Stimulated activated CD4-positive, alpha-beta T cell treated with anti-CD3 and anti-CD28 coated beads, Interleukin-15, amount 100 ng/mL, for 1 hour (primary cell): ENCODE data around the gene TRIM47.
"Not testable (repeated sequence)": the region's sequence is repeated elsewhere in the genome, so short reads cannot be mapped to it uniquely, and the experiment has no call there.

Experiments used
- DNase-seq, 2 donors: peaks; one replicate each; pipeline ENCODE4 v3.0.0-alpha.2; 2020; ENCODE audit warnings: low read depth in 1 of 2, low spot score in 1 of 2

The TRIM47 gene

DNA sequence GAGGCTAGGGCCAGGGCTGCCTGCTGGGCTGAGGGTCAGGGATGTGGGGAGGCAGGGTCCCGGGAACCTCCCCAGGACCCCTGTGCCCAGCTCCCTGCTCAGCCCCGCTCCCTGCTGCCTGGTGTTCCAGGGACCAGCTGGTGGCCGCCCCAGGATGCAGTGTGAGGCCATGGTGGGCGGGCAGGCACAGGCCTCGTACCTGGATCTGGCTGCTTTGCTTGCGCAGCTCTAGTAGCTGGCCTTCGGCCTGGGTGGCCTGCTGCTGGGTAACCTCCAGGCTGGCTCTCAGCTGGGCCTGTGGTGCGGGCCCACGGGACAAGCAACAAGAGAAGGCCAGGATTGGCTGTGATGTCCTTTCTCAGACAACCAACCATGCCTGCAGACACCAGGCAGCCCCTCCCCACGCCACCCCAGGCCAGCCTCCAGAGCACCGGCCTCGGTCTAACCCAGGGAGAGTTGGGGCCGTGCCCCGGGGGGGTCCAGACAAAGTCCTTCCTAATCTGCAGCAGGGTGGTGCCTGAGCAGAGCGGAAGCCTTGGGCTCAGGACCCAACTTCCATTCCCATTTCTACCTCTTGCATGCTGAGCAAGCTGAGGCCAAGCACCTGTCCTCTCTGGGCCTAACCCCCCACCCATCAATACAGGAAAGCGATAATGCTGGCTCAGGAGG is 14.3 kb upstream of the TRIM47 start:
- DNase-seq = no peak

DNA sequence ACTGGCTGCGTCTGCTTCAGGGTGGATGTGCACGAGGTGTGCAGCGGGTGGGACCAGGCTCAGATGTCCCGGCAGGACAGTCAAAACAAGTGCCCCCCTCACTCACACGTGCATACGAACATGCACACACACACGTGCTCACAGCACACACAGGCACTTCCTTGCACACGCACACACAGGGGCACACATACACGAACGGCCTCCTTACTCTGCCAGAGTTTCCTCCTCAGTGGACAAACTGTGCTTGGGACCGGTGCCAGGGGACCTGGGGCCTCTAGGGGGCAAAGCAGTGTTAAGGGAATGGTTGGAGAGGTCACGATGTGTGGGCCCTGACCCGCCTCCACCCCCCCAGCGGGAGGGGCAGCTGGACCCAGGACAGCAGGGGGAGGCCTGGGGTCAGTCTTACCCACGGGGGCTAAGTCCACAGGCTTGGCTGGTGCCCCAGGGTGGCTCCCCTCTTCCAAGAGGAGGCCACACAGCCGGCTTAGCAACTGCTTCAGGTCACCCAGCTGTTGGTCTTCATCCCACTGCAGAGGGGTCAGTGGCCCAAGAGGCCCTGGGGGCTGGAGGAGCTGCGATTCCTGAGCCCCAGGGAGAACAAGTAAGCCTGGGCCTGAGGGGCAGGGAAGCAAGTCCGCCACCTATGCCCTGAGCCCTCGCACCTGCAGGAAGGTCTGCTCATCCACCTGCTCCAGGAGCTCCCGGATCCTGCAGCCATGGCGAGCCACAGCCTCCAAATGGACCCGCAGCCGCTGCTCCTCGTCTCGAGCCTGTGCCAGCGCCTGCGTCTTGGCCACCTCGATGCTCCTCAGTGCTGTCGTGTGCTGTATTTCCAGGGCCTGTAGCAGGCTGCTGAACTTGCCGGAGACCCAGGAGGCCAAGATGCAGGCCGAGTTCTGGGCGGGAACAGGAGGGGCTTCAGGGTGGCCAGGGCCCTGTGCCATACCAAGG is 13.5 kb upstream of the TRIM47 start:
- no peak for DNase-seq

DNA sequence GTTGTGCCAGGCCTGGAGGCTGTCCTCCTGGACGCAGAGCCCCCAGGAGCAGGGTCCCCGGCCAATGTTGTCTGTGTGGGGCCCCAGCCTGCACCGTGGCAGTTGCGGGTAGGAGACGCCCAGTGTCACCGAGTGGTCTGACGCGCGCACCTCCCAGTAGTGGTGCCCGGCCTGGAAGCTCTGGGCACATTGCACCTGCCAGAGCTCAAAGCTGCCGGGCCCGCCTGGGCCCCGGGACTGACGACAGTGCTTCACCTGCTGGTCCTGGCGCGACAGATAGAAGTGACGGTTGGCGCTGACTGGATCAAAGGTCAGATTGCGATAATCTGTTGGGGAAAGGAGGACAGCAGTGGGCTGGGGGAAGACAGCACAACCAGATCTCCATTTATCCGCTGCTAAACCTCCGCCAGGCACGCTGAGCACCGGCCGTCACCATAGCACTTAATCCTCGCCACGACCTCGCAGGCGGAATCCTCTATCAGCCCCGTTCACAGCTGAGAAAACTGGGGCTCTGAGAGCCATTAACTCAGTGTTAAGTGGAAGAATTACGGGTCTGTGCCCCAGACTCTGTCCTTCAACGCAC is 12.7 kb upstream of the TRIM47 start:
- no peak for DNase-seq

DNA sequence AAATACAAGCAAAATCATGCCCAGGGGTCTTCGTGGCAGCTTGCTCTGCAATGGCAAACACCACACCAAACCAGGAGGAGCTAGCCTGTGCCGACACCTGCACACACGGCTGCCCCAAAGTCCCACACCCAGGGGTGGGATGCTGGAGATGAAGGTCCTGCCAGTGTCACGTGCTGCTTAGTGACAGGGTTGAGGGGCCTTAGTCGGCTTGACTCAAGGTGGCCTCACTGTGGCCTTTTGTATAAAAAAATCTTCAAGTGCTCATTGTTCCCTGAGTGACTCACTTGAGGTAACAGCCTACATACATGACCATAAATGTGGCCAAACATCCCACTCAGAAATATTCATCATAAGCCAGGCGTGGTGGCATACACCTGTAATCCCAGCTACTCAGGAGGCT is 11.1 kb upstream of the TRIM47 start:
- no peak for DNase-seq

- DNase-seq = no peak
Measured at GRCh38 chr17:75888484-75888883, 10.1 kb upstream of the TRIM47 start.

- DNase-seq = not testable (repeated sequence)
Measured at GRCh38 chr17:75885860-75886259, 7.5 kb upstream of the TRIM47 start.

- no peak for DNase-seq
Measured at GRCh38 chr17:75885431-75885830, 7.0 kb upstream of the TRIM47 start.

- no peak for DNase-seq
Measured at GRCh38 chr17:75881678-75882454, 3.5 kb upstream of the TRIM47 start.

DNA sequence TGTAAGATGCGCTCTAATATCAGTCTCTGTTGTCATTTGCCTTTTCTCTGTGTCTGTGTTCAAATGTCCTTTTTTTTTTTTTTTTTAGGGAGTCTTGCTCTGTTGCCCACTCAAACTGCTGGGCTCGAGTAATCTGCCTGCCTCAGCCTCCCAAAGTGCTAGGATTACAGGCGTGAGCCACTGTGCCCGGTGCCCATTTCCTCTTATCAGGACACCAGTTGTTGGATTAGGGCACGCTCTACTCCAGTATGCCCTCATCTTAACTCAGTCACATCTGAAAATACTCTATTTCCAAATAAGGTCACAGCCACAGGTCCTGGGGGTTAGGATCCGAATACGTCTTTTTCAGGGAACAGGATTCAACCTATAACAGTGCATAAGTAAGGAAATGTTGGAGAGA is 1.9 kb upstream of the TRIM47 start:
- no peak for DNase-seq

DNA sequence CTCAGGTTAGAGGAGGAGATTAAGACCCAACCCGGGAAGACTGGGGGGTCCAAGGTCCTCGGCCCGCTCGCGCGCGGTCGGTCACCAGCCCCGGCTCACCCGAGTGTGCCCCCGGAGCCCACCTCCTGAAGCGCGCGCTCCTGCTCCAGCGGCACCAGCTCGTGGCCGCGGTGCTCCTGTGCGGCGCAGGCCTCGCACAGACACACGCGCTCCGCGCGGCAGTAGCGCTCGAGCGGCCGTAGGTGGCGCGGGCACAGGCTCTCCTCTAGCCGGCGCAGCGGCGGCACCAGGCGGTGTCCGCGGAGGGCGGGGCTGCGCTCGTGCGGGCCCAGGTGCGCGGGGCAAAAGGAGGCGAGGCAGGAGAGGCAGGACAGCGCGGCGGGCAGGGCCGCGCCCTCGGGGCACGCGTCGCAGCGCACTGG is 618 bp downstream of the TRIM47 start:
- DNase-seq = peak; percentile 53 to 64

GRCh38 chr17:75876938-75877751 is 1.2 kb downstream of the TRIM47 start:
- peak in 1 of 2 donors; percentile 22 for DNase-seq

- peak; percentile 46 to 61 for DNase-seq
Measured at GRCh38 chr17:75876190-75876937, 2.0 kb downstream of the TRIM47 start.

- DNase-seq = peak in 1 of 2 donors; percentile 13
Measured at GRCh38 chr17:75875940-75876189, 2.5 kb downstream of the TRIM47 start.

GRCh38 chr17:75875182-75875939 is 3.0 kb downstream of the TRIM47 start:
- DNase-seq = no peak

DNA sequence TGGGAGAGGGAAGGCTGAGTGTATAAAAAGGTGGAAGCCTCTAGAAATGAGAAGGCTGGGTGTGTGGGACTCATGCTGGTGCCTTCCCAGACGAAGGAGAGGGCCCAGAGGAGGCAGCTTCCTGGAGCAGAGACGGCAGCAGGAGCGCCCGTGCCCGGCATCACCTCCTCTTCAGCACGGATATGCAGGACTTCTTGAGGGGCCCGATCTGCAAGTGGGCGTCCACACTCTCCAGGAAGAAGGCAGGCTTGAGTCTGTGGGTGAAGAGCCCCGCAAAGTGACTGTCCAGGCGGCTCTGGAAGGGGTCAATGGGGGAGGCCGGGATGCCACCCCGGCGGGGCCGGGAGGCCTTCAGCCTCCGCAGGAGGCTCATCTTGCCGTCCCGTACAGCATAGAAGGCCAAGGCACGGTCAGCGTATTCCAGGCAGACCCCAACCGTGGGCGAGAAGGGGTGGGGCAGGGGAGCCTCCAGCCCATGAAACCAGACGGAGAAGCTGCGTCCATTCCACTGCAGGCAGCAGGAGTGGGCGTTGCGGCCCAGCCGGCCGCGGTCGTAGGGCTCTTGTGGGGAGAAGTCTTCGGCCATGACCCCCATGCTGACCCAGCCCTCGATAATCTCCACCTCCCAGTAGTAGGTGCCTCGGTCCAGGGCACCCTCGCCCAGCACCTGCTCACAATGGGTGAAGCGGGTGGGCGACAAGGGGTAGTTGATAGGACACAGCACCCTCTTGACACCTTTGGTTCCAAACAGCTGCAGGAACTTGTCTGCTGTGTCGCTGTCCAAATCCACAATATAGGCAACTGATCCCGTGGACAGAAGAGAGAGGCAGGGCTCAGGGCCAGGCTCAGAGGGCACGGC is 3.8 kb downstream of the TRIM47 start:
- DNase-seq = no peak

GRCh38 chr17:75873587-75874322 is 4.6 kb downstream of the TRIM47 start:
- no peak for DNase-seq
